ENCODE measurements around the gene UBAP2. TPM values are rescaled to one million over a fixed set of nuclear protein-coding genes. Genes with fewer than 3 reads are reported as not detected.

UBAP2 gene
- total and polyA plus RNA-seq, 2 of the 4 experiments (the other 2 are of a cell fraction) = 12.9 to 25.5 TPM

DNA sequence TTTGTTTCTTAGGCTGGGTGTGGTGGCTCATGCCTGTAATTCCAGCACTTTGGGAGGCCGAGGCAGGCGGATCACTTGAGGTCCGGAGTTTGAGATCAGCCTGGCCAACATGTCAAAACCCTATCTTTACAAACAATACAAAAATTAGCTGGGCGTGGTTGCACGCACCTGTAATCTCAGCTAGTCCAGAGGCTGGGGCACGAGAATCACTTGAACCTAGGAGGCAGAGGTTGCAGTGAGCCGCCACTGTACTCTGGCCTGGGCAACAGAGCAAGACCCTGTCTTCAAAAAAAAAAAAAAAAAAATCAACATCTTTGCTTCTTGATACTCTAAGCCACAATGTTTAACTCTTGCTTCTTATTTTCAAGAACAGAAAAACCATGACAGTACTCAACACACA is 16.1 kb downstream of the UBAP2 start:
- no peak overlapping the region for H3K56ac ChIP-seq (ENCODE audit: extremely low read depth, insufficient read depth, low read length)
- TF ChIP-seq MAZ (IDR thresholded peaks at IDR 0.05; ENCODE audit: borderline replicate concordance, low read depth, low read length) (no peak), NFE2L2 (IDR thresholded peaks at IDR 0.05; ENCODE audit: low read depth, low read length) (no peak), FOS (IDR thresholded peaks at IDR 0.05; ENCODE audit: low read depth, low read length) (no peak), BHLHE40 (IDR thresholded peaks at IDR 0.05; ENCODE audit: low read depth, low read length) (no peak), SMC3 (IDR thresholded peaks at IDR 0.05; ENCODE audit: low read depth, low read length) (no peak), RFX5 (IDR thresholded peaks at IDR 0.05; ENCODE audit: low read depth, low read length) (no peak), MAFK (IDR thresholded peaks at IDR 0.05; ENCODE audit: low read depth, low read length) (no peak), RCOR1 (IDR thresholded peaks at IDR 0.05; ENCODE audit: insufficient replicate concordance, low read length) (no peak), POLR2A (IDR thresholded peaks at IDR 0.05; ENCODE audit: low read depth, low read length) (no peak), MXI1 (IDR thresholded peaks at IDR 0.05; ENCODE audit: borderline replicate concordance, low read depth, low read length) (no peak), CEBPB (IDR thresholded peaks at IDR 0.05; ENCODE audit: low read depth, low read length) (no peak)
- TF ChIP-seq, protein P1, sequence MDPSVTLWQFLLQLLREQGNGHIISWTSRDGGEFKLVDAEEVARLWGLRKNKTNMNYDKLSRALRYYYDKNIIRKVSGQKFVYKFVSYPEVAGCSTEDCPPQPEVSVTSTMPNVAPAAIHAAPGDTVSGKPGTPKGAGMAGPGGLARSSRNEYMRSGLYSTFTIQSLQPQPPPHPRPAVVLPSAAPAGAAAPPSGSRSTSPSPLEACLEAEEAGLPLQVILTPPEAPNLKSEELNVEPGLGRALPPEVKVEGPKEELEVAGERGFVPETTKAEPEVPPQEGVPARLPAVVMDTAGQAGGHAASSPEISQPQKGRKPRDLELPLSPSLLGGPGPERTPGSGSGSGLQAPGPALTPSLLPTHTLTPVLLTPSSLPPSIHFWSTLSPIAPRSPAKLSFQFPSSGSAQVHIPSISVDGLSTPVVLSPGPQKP (IDR thresholded peaks at IDR 0.05; ENCODE audit: borderline replicate concordance, low read depth, low read length) = no peak

More for the DNA sequence above, 16.1 kb downstream of the UBAP2 start:
- Histone ChIP-seq H3K9ac (ENCODE audit: low read depth, low read length) (no peak overlapping the region), H4K5ac (ENCODE audit: low read depth, low read length) (no peak overlapping the region), H3K14ac (replicated peaks; ENCODE audit: low read depth, low read length) (no peak overlapping the region), H3K36me3 (ENCODE audit: control insufficient read depth, insufficient read depth, low read length) (peaks cover 5% of the 10 kb centered on the region), H4K20me1 (ENCODE audit: insufficient read depth, low read length) (peaks cover 48% of the 10 kb centered on the region), H2BK15ac (ENCODE audit: low read depth, low read length) (no peak overlapping the region), H3K4ac (ENCODE audit: low read depth, low read length) (no peak overlapping the region), H2BK5ac (ENCODE audit: low read depth, low read length, poor library complexity, severe bottlenecking) (no peak overlapping the region), H3K4me2 (ENCODE audit: low read depth, low read length) (no peak overlapping the region), H3K4me1 (ENCODE audit: control insufficient read depth, insufficient read depth, low read length) (no peaks in the 10 kb centered on the region), H2BK120ac (ENCODE audit: low read depth, low read length) (no peak overlapping the region), H3K27me3 (ENCODE audit: control insufficient read depth, insufficient read depth, low read length) (no peaks in the 10 kb centered on the region), H3K79me1 (ENCODE audit: low read depth in 1 of 2, low read length in 2 of 2) (peaks cover 21 to 71% of the 10 kb centered on the region in 2 experiments), H3K9me1 (ENCODE audit: insufficient read depth, low read length) (peaks cover 3% of the 10 kb centered on the region; the same call in 1 of the 2 replicates), H2AK9ac (replicated peaks; ENCODE audit: low read depth, low read length, poor library complexity) (no peak overlapping the region), H3K18ac (ENCODE audit: low read depth, low read length) (no peak overlapping the region), H2AFZ (replicated peaks; ENCODE audit: low read length, poor library complexity) (no peak overlapping the region), H3K9me3 (ENCODE audit: control insufficient read depth, insufficient read depth, low read length) (no peaks in the 10 kb centered on the region), H4K8ac (ENCODE audit: low read depth in 2 of 2, low read length in 2 of 2) (no peak overlapping the region), H3K4me3 (ENCODE audit: insufficient read depth, low read depth, low read length) (no peak overlapping the region), H2AK5ac (ENCODE audit: low read depth, low read length) (no peak overlapping the region), H3K27ac (ENCODE audit: insufficient read depth, low read length) (no peak overlapping the region), H4K91ac (ENCODE audit: insufficient read depth, low read depth, low read length) (no peak overlapping the region), H2BK20ac (ENCODE audit: low read depth, low read length) (no peak overlapping the region), H3K23ac (ENCODE audit: low read depth, low read length) (no peak overlapping the region)
- BruUV-seq (replicated peaks) = no TSS peak
- POLR2A ChIA-PET (ENCODE audit: unreplicated experiment) = no interaction called here
- CTCF ChIA-PET = no interaction called here
- DNase-seq = no peak
- no CpG with 5 or more reads among the region's 7 CpGs for WGBS, 2 experiments (ENCODE audit: extremely low coverage in 2 of 2, insufficient read length in 1 of 2)
- dilution Hi-C loops (cut with HindIII; ENCODE audit: low sequenced_read_pairs, unreplicated experiment) = no loop called here
- intact Hi-C loops (cut with micrococcal nuclease) = no loop called here
- in situ Hi-C loops (cut with MboI; ENCODE audit: low sequenced_read_pairs) = no loop called here
- ATAC-seq (ENCODE audit: low read depth) = no peak
